Measurements from ENCODE around the gene CLASP2. TPM values are rescaled to one million over a fixed set of nuclear protein-coding genes. Genes with fewer than 3 reads are reported as not detected.

The CLASP2 gene
- total RNA-seq, 4 donors from 2014 or later: 26.1 to 68.7 (median 44.5) TPM

DNA sequence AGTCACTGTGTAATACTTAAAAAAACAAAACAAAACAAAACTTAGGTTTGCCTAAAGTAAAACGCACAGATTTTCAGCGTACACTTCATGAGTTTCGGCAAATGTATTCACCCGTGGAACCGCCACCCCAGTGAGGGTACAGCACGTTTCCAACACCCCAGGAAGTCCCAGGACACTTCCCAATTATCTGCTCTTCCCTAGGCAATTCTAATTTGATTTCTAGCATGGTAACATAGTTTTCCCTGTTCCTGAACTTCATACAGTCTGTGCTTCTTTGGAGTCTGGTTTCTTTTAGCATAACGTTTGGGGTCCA, 497 bp upstream of the CLASP2 start:
- ATAC-seq (ENCODE audit: low FRiP score) (no peak), DNase-seq (ENCODE audit: low spot score) (no peak)
- TF ChIP-seq, protein P1, sequence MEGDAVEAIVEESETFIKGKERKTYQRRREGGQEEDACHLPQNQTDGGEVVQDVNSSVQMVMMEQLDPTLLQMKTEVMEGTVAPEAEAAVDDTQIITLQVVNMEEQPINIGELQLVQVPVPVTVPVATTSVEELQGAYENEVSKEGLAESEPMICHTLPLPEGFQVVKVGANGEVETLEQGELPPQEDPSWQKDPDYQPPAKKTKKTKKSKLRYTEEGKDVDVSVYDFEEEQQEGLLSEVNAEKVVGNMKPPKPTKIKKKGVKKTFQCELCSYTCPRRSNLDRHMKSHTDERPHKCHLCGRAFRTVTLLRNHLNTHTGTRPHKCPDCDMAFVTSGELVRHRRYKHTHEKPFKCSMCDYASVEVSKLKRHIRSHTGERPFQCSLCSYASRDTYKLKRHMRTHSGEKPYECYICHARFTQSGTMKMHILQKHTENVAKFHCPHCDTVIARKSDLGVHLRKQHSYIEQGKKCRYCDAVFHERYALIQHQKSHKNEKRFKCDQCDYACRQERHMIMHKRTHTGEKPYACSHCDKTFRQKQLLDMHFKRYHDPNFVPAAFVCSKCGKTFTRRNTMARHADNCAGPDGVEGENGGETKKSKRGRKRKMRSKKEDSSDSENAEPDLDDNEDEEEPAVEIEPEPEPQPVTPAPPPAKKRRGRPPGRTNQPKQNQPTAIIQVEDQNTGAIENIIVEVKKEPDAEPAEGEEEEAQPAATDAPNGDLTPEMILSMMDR (IDR thresholded peaks at IDR 0.05): no peak

DNA sequence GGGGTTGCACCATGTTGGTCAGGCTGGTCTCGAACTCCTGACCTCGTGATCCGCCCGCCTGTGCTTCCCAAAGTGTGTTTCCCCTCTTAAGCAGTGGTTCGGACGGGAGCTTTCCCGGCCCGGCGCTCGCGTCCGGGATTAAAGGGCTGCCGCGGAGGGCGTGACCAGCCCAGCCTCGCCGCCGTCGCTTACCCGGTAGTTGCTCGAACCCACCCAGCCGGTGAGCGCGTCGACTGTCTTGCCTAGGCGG, 513 bp downstream of the CLASP2 start:
- DNase-seq (ENCODE audit: low spot score) (peak; percentile 29), ATAC-seq (ENCODE audit: low FRiP score) (peak; percentile 73)
- TF ChIP-seq, protein P1 (IDR thresholded peaks at IDR 0.05): no peak

DNA sequence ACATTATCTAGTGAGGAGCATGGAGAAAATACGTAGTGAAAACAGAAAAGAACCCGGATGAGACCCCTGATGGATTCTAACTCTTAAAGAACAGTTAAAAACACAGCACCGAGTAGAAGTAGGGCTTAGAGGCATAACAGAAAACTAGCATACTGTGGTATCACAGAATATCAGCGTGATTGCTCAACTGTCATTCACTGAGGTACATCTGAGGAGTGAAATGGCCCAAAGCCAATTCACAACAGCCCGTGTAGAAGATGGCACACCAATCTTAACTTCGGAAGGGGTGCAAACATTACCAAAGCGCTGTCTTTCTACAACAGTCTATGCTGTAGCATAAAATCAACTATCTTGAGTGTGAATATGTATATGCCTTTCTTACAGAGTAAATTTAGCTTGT, 1.8 kb downstream of the CLASP2 start:
- ATAC-seq (ENCODE audit: low FRiP score) (no peak), DNase-seq (ENCODE audit: low spot score) (no peak)
- TF ChIP-seq, protein P1 (IDR thresholded peaks at IDR 0.05): no peak

DNA sequence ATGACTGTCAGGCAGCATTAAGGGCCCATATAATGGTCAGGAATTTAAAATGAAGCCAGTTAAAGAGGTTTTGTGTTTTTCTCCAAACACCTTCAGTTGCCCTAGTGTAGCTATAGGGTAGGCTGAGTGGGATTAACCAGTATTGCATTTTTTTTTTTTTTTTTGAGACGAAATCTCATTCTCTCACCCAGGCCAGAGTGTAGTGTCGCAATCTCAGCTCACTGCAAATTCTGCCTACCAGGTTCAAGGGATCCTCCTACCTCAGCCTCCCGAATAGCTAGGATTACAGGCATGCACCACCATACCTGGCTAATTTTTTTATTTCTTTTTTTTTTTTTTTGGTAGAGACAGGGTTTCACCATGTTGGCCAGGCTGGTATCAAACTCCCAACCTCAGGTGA, 7.0 kb downstream of the CLASP2 start:
- DNase-seq (ENCODE audit: low spot score): no peak
- TF ChIP-seq, protein P1 (IDR thresholded peaks at IDR 0.05): no peak

DNA sequence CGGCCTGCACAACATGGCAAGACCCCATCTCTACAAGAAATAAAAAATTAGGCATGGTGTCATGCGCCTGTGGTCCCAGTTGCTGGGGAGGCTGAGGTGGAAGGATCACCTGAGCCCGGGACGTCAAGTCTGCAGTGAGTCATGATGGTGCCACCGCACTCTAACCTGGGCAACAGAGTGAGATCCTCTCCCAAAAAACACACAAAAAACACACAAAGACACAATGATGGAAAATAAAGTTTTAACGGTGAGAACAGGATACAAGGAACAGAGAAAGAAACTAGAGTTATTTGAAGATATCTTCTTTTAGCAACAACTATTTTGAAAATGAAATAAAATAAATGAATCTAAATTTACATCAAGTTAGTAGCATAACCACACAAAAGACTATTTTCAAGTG, 12.0 kb downstream of the CLASP2 start:
- DNase-seq (ENCODE audit: low spot score) (no peak), ATAC-seq (ENCODE audit: low FRiP score) (no peak)
- TF ChIP-seq, protein P1 (IDR thresholded peaks at IDR 0.05): no peak

More for the DNA sequence above, 7.0 kb downstream of the CLASP2 start:
- no peak for ATAC-seq (ENCODE audit: low FRiP score)

DNA sequence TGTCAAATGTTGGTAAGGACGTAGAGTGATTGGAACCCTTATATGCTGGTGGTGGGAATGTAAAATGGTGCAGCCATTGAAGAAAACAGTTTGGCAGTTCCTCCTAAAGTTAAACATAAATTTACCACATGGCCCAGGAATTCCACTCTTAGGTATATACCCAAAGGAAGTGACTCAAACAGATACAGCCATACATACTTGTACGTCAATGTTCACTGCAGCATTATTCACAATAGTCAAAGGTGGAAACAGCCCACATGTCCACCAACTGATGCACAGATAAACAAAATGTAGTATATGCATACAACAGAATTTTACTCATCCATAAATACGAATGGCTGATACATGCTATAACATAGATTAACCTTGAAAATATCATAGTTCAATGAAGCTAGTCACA, 13.2 kb downstream of the CLASP2 start:
- TF ChIP-seq, protein P1 (IDR thresholded peaks at IDR 0.05): no peak
- ATAC-seq (ENCODE audit: low FRiP score) (no peak), DNase-seq (ENCODE audit: low spot score) (no peak)

DNA sequence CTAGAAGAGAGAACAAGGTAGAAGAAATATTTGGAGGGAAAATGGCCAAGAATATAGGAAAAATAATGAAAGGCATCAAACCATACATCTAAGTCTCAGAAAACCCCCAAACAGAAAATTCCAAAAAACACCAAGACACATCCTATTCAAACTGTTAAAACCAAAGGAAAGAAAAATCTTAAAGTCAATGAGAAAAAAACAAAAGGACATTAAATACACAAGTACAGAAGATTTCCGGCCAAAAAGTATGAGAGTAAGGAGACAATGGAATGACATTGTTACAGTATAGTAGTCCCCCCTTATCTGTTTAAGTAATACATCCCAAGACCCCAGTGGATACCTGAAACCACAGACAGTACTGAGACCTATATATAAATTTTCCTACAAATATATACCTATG, 18.8 kb downstream of the CLASP2 start:
- TF ChIP-seq, protein P1 (IDR thresholded peaks at IDR 0.05): no peak
- no peak for ATAC-seq (ENCODE audit: low FRiP score)
- DNase-seq (ENCODE audit: low spot score): no peak

Data from omental fat pad (tissue), 4 donors.